Measurements from ENCODE around the gene ST3GAL6. TPM values are rescaled to one million over a fixed set of nuclear protein-coding genes. Genes with fewer than 3 reads are reported as not detected.

The ST3GAL6 gene
- total and polyA plus RNA-seq, 2 of the 4 experiments (the other 2 are of a cell fraction): 0.36 to 0.99 TPM

DNA sequence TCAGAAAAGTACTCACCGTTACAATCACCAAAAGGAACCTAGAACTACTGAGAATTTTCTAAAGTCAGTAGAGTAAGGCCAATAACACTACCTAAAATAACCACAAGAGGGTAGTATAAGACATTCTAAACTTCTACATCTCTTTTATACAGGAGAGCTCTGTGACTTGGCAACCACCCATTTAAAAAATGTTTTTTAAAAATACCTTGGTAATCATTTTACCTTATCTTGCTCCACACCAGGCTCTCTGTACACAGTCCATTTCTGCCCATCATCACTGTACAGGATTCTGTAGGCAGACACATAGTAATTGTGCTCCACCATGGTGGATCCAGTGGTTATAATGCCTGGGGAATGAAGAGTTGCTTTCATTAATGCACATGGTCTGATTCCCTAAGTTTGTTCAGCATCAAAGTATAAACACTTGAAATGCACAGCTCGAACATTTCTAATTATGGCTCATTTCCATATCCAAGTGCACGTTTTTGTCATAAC lies 54.5 kb downstream of the ST3GAL6 start:
- H2AK5ac ChIP-seq (ENCODE audit: low read depth, low read length): peak overlapping the region; percentile 80; the same call in 1 of the 2 replicates
- 0 out of 2 replicates have a peak overlapping the region, but pooled peaks have one; percentile 55 for H3K56ac ChIP-seq (ENCODE audit: extremely low read depth, insufficient read depth, low read length)
- no peak overlapping the region for H3K9ac ChIP-seq (ENCODE audit: low read depth, low read length)
- dilution Hi-C loops (cut with HindIII; ENCODE audit: low sequenced_read_pairs, unreplicated experiment): no loop called here
- ATAC-seq (ENCODE audit: low read depth) (peak; percentile 65), DNase-seq (peak; percentile 59)
- no peak overlapping the region for H4K5ac ChIP-seq (ENCODE audit: low read depth, low read length)
- H3K4ac ChIP-seq (ENCODE audit: low read depth, low read length): no peak overlapping the region
- no peak overlapping the region for H2BK120ac ChIP-seq (ENCODE audit: low read depth, low read length)
- H3K14ac ChIP-seq (replicated peaks; ENCODE audit: low read depth, low read length): no peak overlapping the region
- H4K8ac ChIP-seq (ENCODE audit: low read depth in 2 of 2, low read length in 2 of 2): no peak overlapping the region
- in situ Hi-C loops (cut with MboI; ENCODE audit: low sequenced_read_pairs): loop anchor here (5.0 to 10.0 kb wide), 2 partner anchors 175 to 937 kb away; no protein-coding TSS in a partner anchor
- H3K27ac ChIP-seq (ENCODE audit: insufficient read depth, low read length): no peak overlapping the region
- H3K9me1 ChIP-seq (ENCODE audit: insufficient read depth, low read length): no peaks in the 10 kb centered on the region
- no peak overlapping the region for H2BK20ac ChIP-seq (ENCODE audit: low read depth, low read length)
- no peaks in the 10 kb centered on the region for H3K27me3 ChIP-seq (ENCODE audit: control insufficient read depth, insufficient read depth, low read length)
- POLR2A ChIA-PET (ENCODE audit: unreplicated experiment): no interaction called here
- H3K9me3 ChIP-seq (ENCODE audit: control insufficient read depth, insufficient read depth, low read length): no peaks in the 10 kb centered on the region
- TF ChIP-seq, protein P1, sequence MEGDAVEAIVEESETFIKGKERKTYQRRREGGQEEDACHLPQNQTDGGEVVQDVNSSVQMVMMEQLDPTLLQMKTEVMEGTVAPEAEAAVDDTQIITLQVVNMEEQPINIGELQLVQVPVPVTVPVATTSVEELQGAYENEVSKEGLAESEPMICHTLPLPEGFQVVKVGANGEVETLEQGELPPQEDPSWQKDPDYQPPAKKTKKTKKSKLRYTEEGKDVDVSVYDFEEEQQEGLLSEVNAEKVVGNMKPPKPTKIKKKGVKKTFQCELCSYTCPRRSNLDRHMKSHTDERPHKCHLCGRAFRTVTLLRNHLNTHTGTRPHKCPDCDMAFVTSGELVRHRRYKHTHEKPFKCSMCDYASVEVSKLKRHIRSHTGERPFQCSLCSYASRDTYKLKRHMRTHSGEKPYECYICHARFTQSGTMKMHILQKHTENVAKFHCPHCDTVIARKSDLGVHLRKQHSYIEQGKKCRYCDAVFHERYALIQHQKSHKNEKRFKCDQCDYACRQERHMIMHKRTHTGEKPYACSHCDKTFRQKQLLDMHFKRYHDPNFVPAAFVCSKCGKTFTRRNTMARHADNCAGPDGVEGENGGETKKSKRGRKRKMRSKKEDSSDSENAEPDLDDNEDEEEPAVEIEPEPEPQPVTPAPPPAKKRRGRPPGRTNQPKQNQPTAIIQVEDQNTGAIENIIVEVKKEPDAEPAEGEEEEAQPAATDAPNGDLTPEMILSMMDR (conservative IDR thresholded peaks at IDR 0.05; ENCODE audit: low read depth, low read length): peak; percentile 69
- peak; percentile 72 for TF ChIP-seq RAD21 (IDR thresholded peaks at IDR 0.05; ENCODE audit: low read length)
- peak; percentile 67 for TF ChIP-seq SMC3 (IDR thresholded peaks at IDR 0.05; ENCODE audit: low read depth, low read length)
- no peak for TF ChIP-seq MAFK (IDR thresholded peaks at IDR 0.05; ENCODE audit: low read depth, low read length)
- no peak for TF ChIP-seq FOS (IDR thresholded peaks at IDR 0.05; ENCODE audit: low read depth, low read length)
- TF ChIP-seq CEBPB (IDR thresholded peaks at IDR 0.05; ENCODE audit: low read depth, low read length): no peak
- H3K18ac ChIP-seq (ENCODE audit: low read depth, low read length): no peak overlapping the region
- CTCF ChIA-PET: interaction anchor here (1.2 to 4.6 kb wide), 4 partner anchors 84 to 182 kb away, joined by 5 to 45 read pairs (median 8); partner anchors contain the start of gene DCBLD2
- H3K4me2 ChIP-seq (ENCODE audit: low read depth, low read length): peak overlapping the region; percentile 60; the same call in 1 of the 2 replicates
- no peak overlapping the region for H2BK15ac ChIP-seq (ENCODE audit: low read depth, low read length)
- H3K4me1 ChIP-seq (ENCODE audit: control insufficient read depth, insufficient read depth, low read length): peaks cover 4% of the 10 kb centered on the region
- no CpG with 5 or more reads among the region's 3 CpGs for WGBS, 2 experiments (ENCODE audit: extremely low coverage in 2 of 2, insufficient read length in 1 of 2)
- no peak overlapping the region; the same call in 1 of the 2 replicates for H3K23ac ChIP-seq (ENCODE audit: low read depth, low read length)
- no peak overlapping the region for H3K4me3 ChIP-seq (ENCODE audit: insufficient read depth, low read depth, low read length)
- H4K20me1 ChIP-seq (ENCODE audit: insufficient read depth, low read length): peaks cover 5% of the 10 kb centered on the region; the same call in 1 of the 2 replicates
- peaks cover 16% of the 10 kb centered on the region for H3K36me3 ChIP-seq (ENCODE audit: control insufficient read depth, insufficient read depth, low read length)
- peaks cover 16 to 21% of the 10 kb centered on the region in 2 experiments; a peak in 3 of 4 replicates for H3K79me1 ChIP-seq (ENCODE audit: low read depth in 1 of 2, low read length in 2 of 2)
- BruUV-seq (replicated peaks): no TSS peak
- H2BK5ac ChIP-seq (ENCODE audit: low read depth, low read length, poor library complexity, severe bottlenecking): no peak overlapping the region
- H2AK9ac ChIP-seq (replicated peaks; ENCODE audit: low read depth, low read length, poor library complexity): no peak overlapping the region
- H4K91ac ChIP-seq (ENCODE audit: insufficient read depth, low read depth, low read length): no peak overlapping the region; the same call in 1 of the 2 replicates
- no peak overlapping the region for H2AFZ ChIP-seq (replicated peaks; ENCODE audit: low read length, poor library complexity)
- intact Hi-C loops (cut with micrococcal nuclease): loop anchor here (1.0 to 5.0 kb wide), 3 partner anchors 83 to 935 kb away; partner anchors contain the start of gene DCBLD2

Measured in IMR-90 (cell line).